ENCODE results near the gene PCK1. TPM values are rescaled to one million over a fixed set of nuclear protein-coding genes. Genes with fewer than 3 reads are reported as not detected.

Gene PCK1
- total RNA-seq, 2 experiments from 2014 or later = not detected

- no peak overlapping the region for H3K4me3 Mint-ChIP-seq
- H3K27me3 Mint-ChIP-seq = no peaks in the 10 kb centered on the region
- H3K27ac Mint-ChIP-seq = no peak overlapping the region
- DNase-seq = no peak
- H3K9me3 Mint-ChIP-seq = no peaks in the 10 kb centered on the region
- H3K36me3 Mint-ChIP-seq = no peaks in the 10 kb centered on the region
- peaks cover under 1% of the 10 kb centered on the region for H3K4me1 Mint-ChIP-seq
Measured at GRCh38 chr20:57528148-57528547, 32.8 kb upstream of the PCK1 start.

- H3K27me3 Mint-ChIP-seq = no peaks in the 10 kb centered on the region
- DNase-seq = no peak
- no peak overlapping the region for H3K4me3 Mint-ChIP-seq
- no peaks in the 10 kb centered on the region for H3K9me3 Mint-ChIP-seq
- H3K36me3 Mint-ChIP-seq = no peaks in the 10 kb centered on the region
- no peak overlapping the region for H3K27ac Mint-ChIP-seq
- no peaks in the 10 kb centered on the region for H3K4me1 Mint-ChIP-seq
Measured at GRCh38 chr20:57529160-57529585, 31.7 kb upstream of the PCK1 start.

- Mint-ChIP-seq H3K36me3 (no peaks in the 10 kb centered on the region), H3K27me3 (no peaks in the 10 kb centered on the region), H3K27ac (no peak overlapping the region), H3K9me3 (no peaks in the 10 kb centered on the region), H3K4me1 (no peaks in the 10 kb centered on the region), H3K4me3 (no peak overlapping the region)
- DNase-seq = no peak
Measured at GRCh38 chr20:57529810-57530209, 31.1 kb upstream of the PCK1 start.

- DNase-seq = no peak
- Mint-ChIP-seq H3K27me3 (no peaks in the 10 kb centered on the region), H3K4me3 (no peak overlapping the region), H3K4me1 (no peaks in the 10 kb centered on the region), H3K27ac (no peak overlapping the region), H3K36me3 (no peaks in the 10 kb centered on the region), H3K9me3 (no peaks in the 10 kb centered on the region)
Measured at GRCh38 chr20:57530327-57530981, 30.5 kb upstream of the PCK1 start.

GRCh38 chr20:57532104-57532503, 28.8 kb upstream of the PCK1 start:
- H3K27me3 Mint-ChIP-seq = peaks cover 13% of the 10 kb centered on the region
- H3K27ac Mint-ChIP-seq = no peak overlapping the region

GRCh38 chr20:57535297-57535696, 25.6 kb upstream of the PCK1 start:
- DNase-seq = no peak
- Mint-ChIP-seq H3K36me3 (peaks cover 2% of the 10 kb centered on the region), H3K27ac (no peak overlapping the region), H3K9me3 (no peaks in the 10 kb centered on the region), H3K4me1 (no peaks in the 10 kb centered on the region), H3K4me3 (no peak overlapping the region), H3K27me3 (peaks cover 31% of the 10 kb centered on the region)

More at GRCh38 chr20:57532104-57532503, 28.8 kb upstream of the PCK1 start:
- Mint-ChIP-seq H3K4me3 (no peak overlapping the region), H3K9me3 (no peaks in the 10 kb centered on the region), H3K4me1 (no peaks in the 10 kb centered on the region), H3K36me3 (no peaks in the 10 kb centered on the region)
- no peak for DNase-seq

- Mint-ChIP-seq H3K4me3 (no peak overlapping the region), H3K36me3 (peaks cover 2% of the 10 kb centered on the region), H3K9me3 (no peaks in the 10 kb centered on the region), H3K27ac (no peak overlapping the region), H3K27me3 (peaks cover 31% of the 10 kb centered on the region), H3K4me1 (no peaks in the 10 kb centered on the region)
- DNase-seq = no peak
Measured at GRCh38 chr20:57536120-57536708, 24.7 kb upstream of the PCK1 start.

- no peak for DNase-seq
- no peak overlapping the region for H3K4me3 Mint-ChIP-seq
- H3K27ac Mint-ChIP-seq = no peak overlapping the region
- peaks cover 31% of the 10 kb centered on the region for H3K27me3 Mint-ChIP-seq
- peaks cover 2% of the 10 kb centered on the region for H3K36me3 Mint-ChIP-seq
- no peaks in the 10 kb centered on the region for H3K4me1 Mint-ChIP-seq
- no peaks in the 10 kb centered on the region for H3K9me3 Mint-ChIP-seq
Measured at GRCh38 chr20:57536771-57537724, 23.9 kb upstream of the PCK1 start.

- no peak for DNase-seq
- Mint-ChIP-seq H3K36me3 (peaks cover 2% of the 10 kb centered on the region), H3K4me3 (no peak overlapping the region), H3K4me1 (no peaks in the 10 kb centered on the region), H3K9me3 (no peaks in the 10 kb centered on the region), H3K27me3 (peaks cover 31% of the 10 kb centered on the region), H3K27ac (no peak overlapping the region)
Measured at GRCh38 chr20:57537822-57538221, 23.1 kb upstream of the PCK1 start.

GRCh38 chr20:57539889-57540288, 21.0 kb upstream of the PCK1 start:
- peaks cover 2% of the 10 kb centered on the region for H3K36me3 Mint-ChIP-seq
- H3K27ac Mint-ChIP-seq = no peak overlapping the region
- no peaks in the 10 kb centered on the region for H3K4me1 Mint-ChIP-seq
- no peak overlapping the region for H3K4me3 Mint-ChIP-seq
- H3K27me3 Mint-ChIP-seq = peaks cover 31% of the 10 kb centered on the region
- no peak for DNase-seq
- no peaks in the 10 kb centered on the region for H3K9me3 Mint-ChIP-seq

GRCh38 chr20:57540890-57541580, 19.9 kb upstream of the PCK1 start:
- H3K9me3 Mint-ChIP-seq = no peaks in the 10 kb centered on the region
- peaks cover 6% of the 10 kb centered on the region for H3K4me1 Mint-ChIP-seq
- peaks cover 27% of the 10 kb centered on the region for H3K27me3 Mint-ChIP-seq
- H3K36me3 Mint-ChIP-seq = peaks cover 2% of the 10 kb centered on the region
- no peak overlapping the region for H3K27ac Mint-ChIP-seq
- H3K4me3 Mint-ChIP-seq = no peak overlapping the region
- no peak for DNase-seq

GRCh38 chr20:57543754-57544153, 17.2 kb upstream of the PCK1 start:
- H3K36me3 Mint-ChIP-seq = peaks cover 2% of the 10 kb centered on the region
- H3K27me3 Mint-ChIP-seq = peaks cover 8% of the 10 kb centered on the region
- H3K27ac Mint-ChIP-seq = no peak overlapping the region
- H3K4me3 Mint-ChIP-seq = no peak overlapping the region
- peaks cover 10% of the 10 kb centered on the region for H3K4me1 Mint-ChIP-seq
- H3K9me3 Mint-ChIP-seq = no peaks in the 10 kb centered on the region
- no peak for DNase-seq

- no peak overlapping the region for H3K27ac Mint-ChIP-seq
- H3K9me3 Mint-ChIP-seq = no peaks in the 10 kb centered on the region
- no peak overlapping the region for H3K4me3 Mint-ChIP-seq
- peaks cover under 1% of the 10 kb centered on the region for H3K27me3 Mint-ChIP-seq
- no peak for DNase-seq
- H3K36me3 Mint-ChIP-seq = no peaks in the 10 kb centered on the region
- H3K4me1 Mint-ChIP-seq = peaks cover 10% of the 10 kb centered on the region
Measured at GRCh38 chr20:57544838-57545564, 15.9 kb upstream of the PCK1 start.

GRCh38 chr20:57545927-57546662, 14.8 kb upstream of the PCK1 start:
- no peak for DNase-seq
- Mint-ChIP-seq H3K27me3 (peaks cover 4% of the 10 kb centered on the region), H3K9me3 (no peaks in the 10 kb centered on the region), H3K36me3 (no peaks in the 10 kb centered on the region), H3K4me3 (no peak overlapping the region), H3K4me1 (peaks cover 10% of the 10 kb centered on the region), H3K27ac (no peak overlapping the region)

All from activated naive CD8-positive, alpha-beta T cell treated with anti-CD3 and anti-CD28 coated beads for 36 hours (primary cell).